HG03139 (cell line): Measurements from ENCODE around the gene MAMLD1.
"Not testable (repeated sequence)": the region's sequence is repeated elsewhere in the genome, so short reads cannot be mapped to it uniquely, and the experiment has no call there.

Experiments
- ATAC-seq: cut with Tn5 transposase; IDR thresholded peaks from one replicate; pipeline ENCODE4 v1.9.1; 2021; ENCODE audit not compliant: unreplicated experiment

The MAMLD1 gene, protein sequence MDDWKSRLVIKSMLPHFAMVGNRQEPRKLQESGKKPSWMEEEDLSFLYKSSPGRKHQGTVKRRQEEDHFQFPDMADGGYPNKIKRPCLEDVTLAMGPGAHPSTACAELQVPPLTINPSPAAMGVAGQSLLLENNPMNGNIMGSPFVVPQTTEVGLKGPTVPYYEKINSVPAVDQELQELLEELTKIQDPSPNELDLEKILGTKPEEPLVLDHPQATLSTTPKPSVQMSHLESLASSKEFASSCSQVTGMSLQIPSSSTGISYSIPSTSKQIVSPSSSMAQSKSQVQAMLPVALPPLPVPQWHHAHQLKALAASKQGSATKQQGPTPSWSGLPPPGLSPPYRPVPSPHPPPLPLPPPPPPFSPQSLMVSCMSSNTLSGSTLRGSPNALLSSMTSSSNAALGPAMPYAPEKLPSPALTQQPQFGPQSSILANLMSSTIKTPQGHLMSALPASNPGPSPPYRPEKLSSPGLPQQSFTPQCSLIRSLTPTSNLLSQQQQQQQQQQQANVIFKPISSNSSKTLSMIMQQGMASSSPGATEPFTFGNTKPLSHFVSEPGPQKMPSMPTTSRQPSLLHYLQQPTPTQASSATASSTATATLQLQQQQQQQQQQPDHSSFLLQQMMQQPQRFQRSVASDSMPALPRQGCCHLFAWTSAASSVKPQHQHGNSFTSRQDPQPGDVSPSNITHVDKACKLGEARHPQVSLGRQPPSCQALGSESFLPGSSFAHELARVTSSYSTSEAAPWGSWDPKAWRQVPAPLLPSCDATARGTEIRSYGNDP

DNA sequence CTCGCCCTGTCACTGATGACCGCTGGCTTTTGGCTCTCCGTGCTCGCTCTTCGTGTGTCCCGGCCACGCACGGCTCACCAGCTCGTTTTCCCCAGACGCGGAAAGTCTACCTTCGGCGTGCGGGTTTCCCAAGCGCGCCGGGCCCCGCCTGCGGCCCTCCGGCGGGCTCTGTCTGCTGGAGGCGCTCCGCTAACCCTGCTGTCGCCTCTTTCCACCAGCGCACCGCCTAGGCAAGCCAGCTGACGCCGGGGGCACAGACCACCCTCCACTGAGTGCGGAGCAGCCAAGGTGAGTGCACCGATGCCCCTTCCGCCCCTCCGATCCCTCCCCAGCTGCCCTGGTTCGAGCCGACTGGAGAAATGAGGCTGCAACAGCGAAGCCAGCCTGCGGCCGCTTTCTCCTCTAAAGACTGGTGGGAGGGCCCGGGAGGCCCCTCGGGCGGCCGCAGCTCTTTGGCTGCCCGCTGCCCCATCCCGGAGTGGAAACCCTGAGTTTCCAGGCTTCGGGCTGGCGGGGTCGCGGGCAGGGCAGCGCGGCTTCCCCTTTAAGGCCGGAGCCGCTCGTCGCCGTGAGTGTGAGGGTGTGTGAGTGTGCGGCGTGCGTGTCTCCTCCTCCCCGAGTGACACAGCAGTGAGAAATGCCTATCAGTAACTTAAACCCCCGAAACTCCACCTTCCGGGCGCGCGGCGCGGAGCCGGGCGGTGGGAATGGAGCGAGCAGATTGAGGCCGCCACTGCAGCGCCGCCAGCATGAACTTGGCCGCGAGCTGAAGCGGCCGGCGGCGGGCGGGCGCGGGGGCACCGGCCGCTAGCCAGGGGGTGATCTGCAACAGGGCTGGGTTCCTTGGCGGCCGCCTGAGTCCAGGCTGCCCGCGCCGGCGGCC, at the start of gene MAMLD1:
TSS of gene MAMLD1 (plus strand) at position 719 of the 883 bp plus-strand sequence. CDS start 82,200 bp downstream, outside the sequence.
- no peak for ATAC-seq

DNA sequence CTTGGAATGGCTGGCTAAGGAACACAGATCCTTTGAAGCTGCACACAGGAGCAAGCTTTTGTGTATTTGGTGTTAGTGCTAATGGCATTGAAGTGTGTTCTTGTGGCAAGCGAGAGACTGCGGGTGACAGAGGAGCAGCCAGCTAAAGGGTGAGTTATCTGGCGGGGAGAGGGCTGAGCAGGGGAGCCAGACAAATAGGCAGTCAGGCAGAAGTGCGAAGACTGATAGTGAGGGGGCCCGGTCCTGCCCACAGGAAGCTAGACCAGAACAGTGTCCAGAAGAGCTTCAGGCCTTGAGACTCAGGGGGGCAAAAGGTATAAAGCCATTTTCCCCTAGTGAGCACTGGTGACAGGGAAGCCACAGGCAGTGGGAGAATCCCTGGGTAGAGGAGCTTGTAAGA, 49.6 kb upstream of the MAMLD1 start:
- ATAC-seq = no peak

DNA sequence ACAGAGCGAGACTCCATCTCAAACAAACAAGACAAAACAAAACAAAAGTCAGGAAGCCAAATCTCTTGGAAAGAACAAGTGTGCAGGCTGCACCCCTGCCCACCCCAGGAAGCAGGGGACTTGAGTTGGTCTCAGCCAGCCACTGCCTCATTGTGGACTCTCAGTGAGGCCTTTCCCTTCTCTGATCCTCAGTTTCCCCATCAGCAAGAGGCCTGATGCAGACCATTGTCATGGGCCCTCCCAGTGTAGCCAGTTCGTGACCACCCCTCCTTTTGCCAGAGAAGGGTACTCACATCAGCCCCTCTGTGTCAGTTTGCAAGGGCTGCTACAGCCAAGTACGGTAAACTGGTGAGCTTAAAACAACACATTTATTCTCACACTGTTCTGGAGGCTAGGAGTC, 48.9 kb upstream of the MAMLD1 start:
- no peak for ATAC-seq

DNA sequence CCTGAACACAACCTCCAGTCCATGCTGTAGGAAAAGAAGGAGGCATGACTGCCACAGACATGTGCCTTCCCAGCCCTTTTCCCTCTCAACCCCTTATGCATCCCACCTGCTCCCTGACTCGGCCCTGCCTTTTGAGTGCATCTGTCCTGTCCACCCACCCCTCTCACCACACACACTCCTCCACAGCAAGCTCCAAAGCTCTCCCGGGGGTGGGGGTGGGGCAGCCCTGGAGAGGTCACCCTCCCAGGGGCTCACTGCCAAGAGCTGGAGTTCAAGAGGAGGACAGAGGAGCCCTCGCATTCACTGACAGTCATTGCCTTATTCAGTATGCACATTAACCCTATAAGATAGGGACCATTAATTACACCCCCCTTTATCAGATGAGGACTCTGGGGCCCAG, 46.6 kb upstream of the MAMLD1 start:
- no peak for ATAC-seq

DNA sequence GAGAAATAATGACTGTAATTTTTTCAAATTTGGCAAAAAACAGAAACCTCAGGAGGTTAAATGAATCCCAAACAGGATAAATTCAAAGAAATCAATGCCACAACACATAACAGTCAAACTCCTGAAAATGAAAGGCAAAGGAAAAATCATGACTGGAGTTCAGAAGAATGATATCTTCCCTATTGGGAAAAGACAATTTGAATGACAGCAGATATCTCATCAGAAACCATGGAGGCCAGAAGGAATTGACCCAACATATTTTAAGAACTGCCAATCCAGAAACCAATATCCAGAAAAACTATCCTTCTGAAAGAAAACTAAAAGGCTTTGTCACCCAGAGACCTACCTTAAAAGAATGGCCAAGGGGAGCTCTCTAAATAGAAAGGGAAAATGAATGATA, 40.1 kb upstream of the MAMLD1 start:
- ATAC-seq = no peak

DNA sequence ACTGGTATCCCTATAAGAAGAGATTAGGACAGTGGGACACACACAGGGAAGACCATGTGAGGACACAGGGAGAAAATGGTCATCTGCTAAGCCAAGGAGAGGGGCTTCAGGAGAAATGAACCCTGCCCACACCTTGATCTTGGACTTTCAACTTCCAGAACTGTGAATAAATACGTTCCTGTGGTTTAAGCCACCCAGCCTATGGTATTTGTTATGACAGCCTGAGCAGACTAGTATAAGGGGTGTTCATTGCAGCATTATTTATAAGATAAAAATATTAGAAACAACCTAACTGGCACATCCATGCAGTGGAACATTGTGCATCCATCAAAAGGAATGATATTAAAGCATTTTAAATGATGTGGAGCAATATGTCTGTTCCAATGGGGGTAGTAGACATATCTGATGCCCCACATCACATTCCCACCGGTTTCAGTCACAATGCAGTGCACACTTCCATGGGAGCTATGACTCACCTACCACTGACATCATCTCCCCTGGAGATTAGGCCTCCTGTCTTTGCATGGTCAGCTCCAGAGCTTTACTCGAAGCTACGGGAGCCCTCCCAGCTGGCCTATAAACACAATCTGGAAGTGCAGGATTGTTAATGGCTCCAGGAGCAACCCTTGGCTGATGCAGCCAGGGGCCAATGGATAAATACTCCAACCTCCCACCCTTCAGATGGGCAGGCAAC, 38.9 kb upstream of the MAMLD1 start:
- no peak for ATAC-seq

DNA sequence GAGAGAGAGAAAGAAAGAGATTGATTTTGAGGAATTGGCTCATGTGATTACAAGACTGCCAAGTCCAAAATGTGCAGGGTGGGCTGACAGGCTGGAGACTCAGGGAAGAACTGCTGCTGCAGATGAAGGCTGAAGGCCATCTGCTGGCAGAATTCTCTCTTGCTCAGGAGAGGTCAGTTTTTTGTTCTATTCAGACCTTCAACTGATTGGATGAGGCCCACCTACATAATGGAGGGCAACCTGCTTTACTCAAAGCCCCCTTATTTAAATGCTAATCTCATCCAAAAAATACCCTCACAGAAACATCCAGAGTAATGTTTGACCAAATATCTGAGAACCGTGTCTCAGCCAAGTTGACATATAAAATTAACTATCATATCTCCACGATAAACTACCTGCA, 38.2 kb upstream of the MAMLD1 start:
- ATAC-seq = no peak

DNA sequence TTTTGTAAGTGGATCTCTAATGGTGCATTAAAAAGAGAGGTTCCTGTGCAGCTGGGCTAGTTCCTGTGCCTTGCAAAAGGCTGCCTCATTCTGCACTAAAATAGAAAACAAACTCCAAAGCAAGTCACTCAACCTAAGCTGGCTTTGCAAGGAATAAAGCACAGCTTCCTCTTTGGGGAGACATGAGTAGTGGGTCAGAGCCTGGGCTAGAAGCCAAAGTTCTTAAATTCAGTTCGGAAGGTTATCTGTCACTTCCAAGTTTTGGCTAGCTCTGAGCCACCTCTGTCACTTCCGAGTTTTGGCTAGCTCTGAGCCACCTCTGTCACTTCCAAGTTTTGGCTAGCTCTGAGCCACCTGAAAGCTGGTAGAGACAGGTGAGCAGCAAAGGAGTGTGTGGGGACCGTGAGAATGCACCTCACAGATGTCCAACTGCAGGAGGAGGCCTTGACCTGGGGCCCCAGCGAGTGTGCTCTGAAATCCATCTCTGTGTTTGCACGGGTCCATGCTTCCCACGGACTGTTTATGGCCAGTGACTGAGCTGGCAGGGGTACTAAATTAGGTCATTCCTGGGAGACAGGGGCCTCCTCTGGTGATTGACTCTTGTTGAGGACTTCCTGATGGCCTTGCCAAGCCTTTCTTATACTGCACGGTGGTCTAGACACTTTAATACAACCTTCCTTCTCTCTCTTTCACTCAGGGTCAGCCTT, 36.4 kb upstream of the MAMLD1 start:
- no peak for ATAC-seq

DNA sequence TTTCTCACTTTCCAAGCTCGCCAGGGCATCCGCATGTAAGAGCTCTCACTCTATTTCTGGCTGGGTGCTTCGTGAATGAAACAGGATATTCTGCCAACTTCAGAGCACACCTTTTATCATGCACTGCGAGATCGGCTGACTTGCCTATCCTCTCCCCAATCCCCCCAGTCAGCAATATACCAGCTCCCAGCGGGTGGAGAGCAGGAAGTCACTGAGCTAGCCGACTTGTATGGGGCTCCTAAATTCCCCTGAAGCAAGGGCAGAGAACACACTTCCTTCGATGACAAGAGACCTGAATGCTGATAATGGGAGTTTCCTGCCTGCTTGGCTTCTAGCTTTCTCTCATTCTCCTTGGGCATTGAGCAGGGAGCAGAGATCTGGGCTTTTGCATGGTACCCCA, 33.8 kb upstream of the MAMLD1 start:
- no peak for ATAC-seq

DNA sequence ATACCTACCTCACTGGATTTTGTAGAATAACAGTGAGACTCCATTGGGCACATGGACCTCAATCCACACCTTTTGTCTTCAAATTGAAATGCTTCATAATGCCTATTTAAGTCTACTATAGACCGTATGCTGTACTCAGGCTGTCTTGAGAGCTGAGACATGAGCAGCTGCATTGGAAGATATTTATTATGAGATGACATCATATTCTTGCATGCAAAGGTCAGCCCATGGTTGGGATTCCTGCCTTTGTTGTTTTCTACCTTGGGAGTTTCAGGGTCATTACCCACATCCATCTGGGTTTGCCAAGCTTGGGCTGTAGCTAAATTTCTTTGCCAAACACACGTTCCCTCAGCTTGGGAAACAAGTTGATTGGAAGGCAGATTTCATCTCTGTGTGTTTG, 33.2 kb upstream of the MAMLD1 start:
- no peak for ATAC-seq

DNA sequence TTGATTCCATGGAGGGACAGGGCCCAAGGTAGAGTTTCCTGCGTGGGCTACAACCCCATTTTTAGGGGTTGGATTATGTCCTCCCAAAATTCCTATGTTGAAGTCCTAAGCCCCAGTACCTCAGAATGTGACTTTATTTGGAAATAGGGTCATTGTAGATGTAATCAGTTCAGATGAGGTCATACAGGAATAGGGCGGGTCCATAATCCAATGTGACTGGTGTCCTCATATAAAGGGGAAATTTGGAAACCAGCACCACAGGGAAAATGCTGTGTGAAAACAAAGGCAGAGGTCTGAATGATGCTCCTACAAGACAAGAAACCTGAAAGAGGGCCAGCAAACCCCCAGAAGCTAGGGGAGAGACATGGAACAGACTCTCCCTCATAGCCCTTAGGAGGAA, 31.1 kb upstream of the MAMLD1 start:
- no peak for ATAC-seq

DNA sequence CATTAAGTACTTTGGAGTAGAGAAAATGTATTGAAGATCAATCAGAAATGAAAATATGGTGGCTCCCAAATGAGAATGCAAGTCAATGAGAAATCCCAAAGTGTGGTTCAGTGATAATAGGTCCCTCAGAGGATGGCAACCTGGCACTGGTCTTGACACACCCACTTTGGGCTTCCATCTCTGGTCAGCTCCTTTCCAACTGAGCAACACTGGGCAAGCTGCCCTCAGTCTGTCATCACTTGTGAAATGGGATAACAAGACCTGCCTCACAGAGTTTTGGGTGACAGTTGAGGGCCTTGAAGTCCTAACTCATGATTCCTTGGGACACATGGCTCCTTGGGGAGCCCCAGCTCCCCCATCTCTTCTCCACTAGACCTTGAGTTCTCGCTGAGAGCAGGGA, 29.0 kb upstream of the MAMLD1 start:
- no peak for ATAC-seq

DNA sequence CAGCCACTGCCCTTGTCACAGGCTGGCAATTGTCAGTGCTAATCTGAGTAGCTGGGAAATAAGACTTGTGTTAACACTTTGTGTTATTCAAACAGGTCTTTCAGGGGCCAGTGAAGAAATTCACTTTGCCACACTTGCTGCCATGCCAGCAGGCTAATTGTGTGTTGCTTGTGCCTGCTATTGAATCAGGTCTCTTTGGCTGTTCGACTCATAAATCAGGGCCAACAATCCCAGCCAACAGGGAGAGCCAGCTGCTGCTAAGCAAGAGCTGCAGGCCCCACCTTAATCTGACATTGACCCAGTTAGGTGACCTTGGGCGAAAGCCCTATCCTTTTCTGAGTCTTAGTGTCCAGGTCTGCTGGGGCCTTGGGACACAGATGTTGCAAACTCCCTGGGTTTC, 28.1 kb upstream of the MAMLD1 start:
- ATAC-seq = no peak

DNA sequence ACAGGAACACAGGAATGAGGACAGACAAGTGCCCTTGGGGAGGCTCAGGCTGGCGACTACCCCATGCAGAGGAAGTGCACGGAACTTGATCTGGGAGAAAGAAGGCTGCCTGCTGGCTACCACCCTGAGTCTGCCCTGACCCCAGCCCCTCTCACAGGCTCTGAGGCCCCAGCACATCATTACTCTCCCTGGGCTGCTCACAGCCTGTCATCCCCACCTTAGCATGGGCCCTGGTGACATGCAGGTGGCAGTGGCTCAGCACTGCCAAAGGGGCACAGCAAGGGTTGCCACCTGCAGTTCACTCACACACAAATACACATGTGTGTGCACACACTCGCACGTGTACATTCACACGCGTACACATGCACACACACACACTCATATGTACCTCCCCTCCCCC, 26.1 kb upstream of the MAMLD1 start:
- no peak for ATAC-seq

DNA sequence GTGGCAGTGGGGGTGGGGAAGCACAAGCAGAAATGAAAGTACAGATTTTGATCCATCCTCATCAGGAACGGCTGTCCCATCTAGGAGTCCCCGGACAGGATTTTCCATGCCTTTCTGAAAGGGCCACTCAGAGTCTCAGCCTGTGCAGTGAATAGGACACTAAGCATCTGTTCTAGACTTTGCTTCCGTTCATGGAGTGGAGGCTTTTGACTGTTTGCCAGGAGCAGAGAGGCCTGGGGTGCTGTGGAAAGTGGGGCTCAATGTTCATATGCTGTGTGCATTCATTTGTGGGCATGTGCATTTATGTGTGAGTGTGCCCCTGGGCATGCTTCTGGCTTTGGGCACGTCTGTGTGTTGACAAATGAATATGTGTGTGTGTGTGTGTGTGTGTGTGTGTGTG, 25.6 kb upstream of the MAMLD1 start:
- ATAC-seq = no peak

DNA sequence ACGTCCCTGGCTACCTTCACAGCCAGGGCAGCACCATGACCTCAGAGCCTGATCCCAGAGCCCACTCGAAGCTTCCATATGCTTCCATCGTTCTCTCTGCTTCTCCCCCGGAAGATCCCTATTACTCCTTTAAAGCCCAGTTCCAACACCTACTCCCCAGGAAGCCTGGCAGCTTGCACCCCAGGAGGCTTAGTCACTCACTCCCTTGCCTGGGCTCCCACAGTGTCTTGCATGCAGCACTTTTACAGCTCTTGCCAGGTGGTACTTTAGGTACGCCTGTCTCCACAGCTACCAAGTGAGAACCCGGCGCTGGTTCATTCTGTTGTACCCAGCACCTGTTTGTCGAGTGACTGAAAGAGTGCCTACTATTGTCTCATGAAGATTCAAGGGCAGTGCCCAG, 24.5 kb upstream of the MAMLD1 start:
- ATAC-seq = no peak

DNA sequence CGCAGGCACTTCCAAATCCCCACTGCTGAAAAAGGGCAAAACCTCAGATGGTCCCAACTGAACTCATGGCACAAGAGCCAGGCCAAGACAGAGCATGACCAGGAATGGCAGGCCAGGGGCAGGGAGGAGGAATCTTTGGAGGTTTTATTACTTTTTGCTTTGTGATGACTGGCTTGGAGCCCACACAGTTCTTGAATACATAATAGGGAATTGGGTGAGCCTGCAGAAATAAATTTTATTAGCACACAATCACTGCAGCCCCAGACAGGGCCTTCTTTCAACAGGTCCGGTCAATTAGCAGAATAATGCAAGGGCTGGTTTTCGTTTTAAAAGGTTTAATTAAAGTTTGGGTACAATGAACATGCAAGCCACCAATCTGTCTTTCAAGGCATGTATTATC, 23.4 kb upstream of the MAMLD1 start:
- no peak for ATAC-seq

DNA sequence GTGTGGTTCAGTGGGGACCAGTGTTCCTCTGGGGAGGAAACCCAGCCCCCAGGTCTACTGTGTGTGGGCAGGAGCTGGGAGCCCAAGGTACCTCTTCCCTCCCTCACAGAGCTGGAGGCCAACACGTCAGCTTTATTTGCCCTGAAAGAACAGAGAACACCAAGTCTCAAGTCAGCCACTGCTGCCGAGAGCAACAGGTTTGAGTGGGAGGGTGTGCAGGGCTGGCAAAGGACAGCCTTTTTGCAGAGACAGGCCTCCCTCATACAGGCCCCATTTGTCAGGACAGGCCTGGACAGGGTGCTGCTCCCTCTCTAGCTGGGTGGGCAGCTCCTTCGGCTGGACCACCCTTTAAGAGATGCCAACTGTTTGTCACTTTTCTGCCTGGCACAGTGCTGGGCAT, 22.8 kb upstream of the MAMLD1 start:
- not testable (repeated sequence) for ATAC-seq

DNA sequence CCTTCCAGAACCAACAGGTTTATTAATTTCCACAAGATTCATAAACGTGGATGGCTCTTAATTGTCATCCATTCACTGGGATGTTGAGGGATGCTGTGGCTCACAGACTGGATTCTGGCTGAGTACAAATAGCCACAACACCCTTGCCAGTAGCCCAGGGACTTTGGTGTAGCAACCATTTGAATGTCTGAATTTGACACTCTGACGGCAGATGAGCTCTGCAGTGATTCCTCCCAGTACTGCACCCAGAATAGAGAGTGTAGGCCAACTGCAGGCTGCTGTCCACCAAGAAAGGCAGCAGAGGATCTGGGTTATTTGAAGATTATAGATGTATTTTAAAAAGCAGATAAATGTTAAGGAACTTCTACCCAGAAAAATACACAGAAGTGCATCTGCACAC, 15.6 kb upstream of the MAMLD1 start:
- ATAC-seq = no peak

DNA sequence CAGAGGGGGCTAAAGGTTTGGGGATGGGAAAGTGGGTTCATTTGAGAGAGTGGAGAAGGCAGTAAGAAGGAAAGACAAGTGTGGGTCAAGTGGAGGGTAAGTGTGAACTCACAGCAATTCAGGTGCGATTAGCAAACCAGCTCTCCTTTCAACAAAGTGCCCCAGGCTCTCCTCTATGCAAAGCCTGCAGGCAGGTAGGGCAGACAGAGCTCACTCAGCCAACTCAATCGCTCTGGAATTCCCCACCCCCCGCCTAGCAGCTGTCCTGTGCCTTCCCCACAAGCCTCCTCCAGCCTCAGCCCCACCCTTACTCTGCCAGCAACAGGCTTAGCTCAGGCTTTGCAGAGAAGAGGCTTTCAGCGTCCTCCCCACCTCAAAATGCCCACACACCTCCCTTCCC, 14.8 kb upstream of the MAMLD1 start:
- ATAC-seq = no peak
